ENCODE measurements around the gene NCS1. TPM values are rescaled to one million over a fixed set of nuclear protein-coding genes. Genes with fewer than 3 reads are reported as not detected.

NCS1 gene
- polyA plus RNA-seq, 3 donors, result not detected

DNA sequence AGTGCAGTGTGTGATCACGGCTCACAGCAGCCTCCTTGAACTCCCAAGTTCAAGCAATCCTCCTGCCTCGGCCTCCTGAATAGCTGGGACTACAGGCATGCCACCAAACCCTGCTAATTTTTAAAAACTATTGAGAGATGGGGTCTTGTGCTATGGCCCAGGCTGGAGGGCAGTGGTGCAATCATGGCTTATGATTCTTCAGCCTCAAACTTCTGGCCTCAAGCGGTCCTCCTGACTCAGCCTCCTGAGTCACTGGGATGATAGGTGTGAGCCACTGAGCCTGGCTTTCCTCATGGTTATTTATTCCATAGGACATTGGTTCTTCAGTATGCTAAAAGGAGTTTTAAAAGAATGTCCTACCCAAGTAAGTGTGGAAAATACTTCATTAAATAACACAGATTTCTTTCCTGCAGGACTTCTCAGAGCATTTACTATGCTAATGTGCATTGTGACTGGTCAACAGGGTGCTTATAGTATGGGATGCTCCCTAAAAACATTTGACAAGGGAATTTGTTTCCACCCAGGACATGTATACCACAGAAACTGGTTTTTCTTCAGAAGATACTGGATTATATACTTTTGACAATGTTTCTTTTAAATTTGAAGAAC, 11.2 kb upstream of the NCS1 start:
- Mint-ChIP-seq H3K27ac (no peak overlapping the region), H3K4me1 (no peaks in the 10 kb centered on the region), H3K9me3 (peaks cover 0 to 1% (median 0%) of the 10 kb centered on the region in 7 donors), H3K4me3 (no peak overlapping the region), H3K36me3 (no peaks in the 10 kb centered on the region), H3K27me3 (ENCODE audit: low read depth in 3 of 3) (peaks cover 3 to 12% (median 6%) of the 10 kb centered on the region in 3 donors)
- WGBS (ENCODE audit: insufficient coverage), result 100% methylated on average over 2 of the region's 3 CpGs
- Histone ChIP-seq H3K36me3 (replicated peaks in 1 of 2; ENCODE audit: control insufficient read depth in 1 of 2, insufficient read depth in 2 of 2, low read length in 2 of 2) (no peaks in the 10 kb centered on the region), H3K9ac (ENCODE audit: insufficient read depth, low read length, poor library complexity, severe bottlenecking) (no peak overlapping the region), H3K79me2 (ENCODE audit: insufficient read depth, low read length) (no peaks in the 10 kb centered on the region), H3K27me3 (ENCODE audit: control insufficient read depth in 2 of 2, insufficient read depth in 2 of 2, low read length in 2 of 2) (no peaks in the 10 kb centered on the region), H3K4me3 (replicated peaks in 1 of 3; ENCODE audit: low read depth in 2 of 3, low read length in 3 of 3) (no peak overlapping the region), H4K20me1 (ENCODE audit: insufficient read depth, low read length) (no peaks in the 10 kb centered on the region), H2AFZ (ENCODE audit: insufficient read depth, low read depth, low read length, poor library complexity, severe bottlenecking) (no peak overlapping the region), H3K9me3 (replicated peaks in 1 of 2; ENCODE audit: control insufficient read depth in 1 of 2, insufficient read depth in 1 of 2, low read length in 2 of 2) (no peaks in the 10 kb centered on the region), H3K4me1 (ENCODE audit: control insufficient read depth in 1 of 2, insufficient read depth in 2 of 2, low read length in 2 of 2) (no peaks in the 10 kb centered on the region), H3K27ac (ENCODE audit: low read depth in 1 of 2, low read length in 2 of 2) (no peak overlapping the region), H3K4me2 (replicated peaks; ENCODE audit: extremely low read depth, low read length, poor library complexity, severe bottlenecking) (no peak overlapping the region)
- intact Hi-C loops (cut with micrococcal nuclease), result loop anchor here in 1 of 2 donors (10.0 kb wide), 1 partner anchor 56 kb away; no protein-coding TSS in a partner anchor
- no peak for TF ChIP-seq CTCF (IDR thresholded peaks at IDR 0.05)
- no peak for DNase-seq

GRCh38 chr9:130165579-130165978, 6.6 kb upstream of the NCS1 start:
- Histone ChIP-seq H3K4me3 (replicated peaks in 1 of 3; ENCODE audit: low read depth in 2 of 3, low read length in 3 of 3) (no peak overlapping the region), H3K4me2 (replicated peaks; ENCODE audit: extremely low read depth, low read length, poor library complexity, severe bottlenecking) (no peak overlapping the region), H3K36me3 (replicated peaks in 1 of 2; ENCODE audit: control insufficient read depth in 1 of 2, insufficient read depth in 2 of 2, low read length in 2 of 2) (no peaks in the 10 kb centered on the region), H3K4me1 (ENCODE audit: control insufficient read depth in 1 of 2, insufficient read depth in 2 of 2, low read length in 2 of 2) (no peaks in the 10 kb centered on the region), H3K9ac (ENCODE audit: insufficient read depth, low read length, poor library complexity, severe bottlenecking) (no peak overlapping the region), H3K27me3 (ENCODE audit: control insufficient read depth in 2 of 2, insufficient read depth in 2 of 2, low read length in 2 of 2) (peaks cover 0 to 7% of the 10 kb centered on the region in 2 donors), H3K27ac (ENCODE audit: low read depth in 1 of 2, low read length in 2 of 2) (no peak overlapping the region), H4K20me1 (ENCODE audit: insufficient read depth, low read length) (no peaks in the 10 kb centered on the region), H3K9me3 (replicated peaks in 1 of 2; ENCODE audit: control insufficient read depth in 1 of 2, insufficient read depth in 1 of 2, low read length in 2 of 2) (no peaks in the 10 kb centered on the region), H2AFZ (ENCODE audit: insufficient read depth, low read depth, low read length, poor library complexity, severe bottlenecking) (no peak overlapping the region), H3K79me2 (ENCODE audit: insufficient read depth, low read length) (no peaks in the 10 kb centered on the region)
- Mint-ChIP-seq H3K4me3 (no peak overlapping the region), H3K9me3 (peaks cover 0 to 3% (median 0%) of the 10 kb centered on the region in 7 donors), H3K27ac (no peak overlapping the region), H3K4me1 (no peaks in the 10 kb centered on the region), H3K36me3 (no peaks in the 10 kb centered on the region), H3K27me3 (ENCODE audit: low read depth in 3 of 3) (peaks cover 15 to 35% (median 17%) of the 10 kb centered on the region in 3 donors)
- no CpG with 5 or more reads among the region's 1 CpG for WGBS (ENCODE audit: insufficient coverage)
- intact Hi-C loops (cut with micrococcal nuclease), result loop anchor here in 1 of 2 donors (10.0 kb wide), 1 partner anchor 61 kb away; no protein-coding TSS in a partner anchor
- DNase-seq, result no peak
- TF ChIP-seq CTCF (IDR thresholded peaks at IDR 0.05), result no peak
